Neural cell (in vitro differentiated cells): ENCODE measurements around the gene BAAT.

Experiments
- CTCF ChIP-seq: fragments of 450-650 bp; IDR thresholded peaks from 2 replicates; pipeline ENCODE4 v1.5.1; 2014; ENCODE audit warnings: antibody characterized with exemption, mild to moderate bottlenecking, moderate library complexity; ENCODE audit not compliant: poor library complexity, severe bottlenecking
- EP300 ChIP-seq: fragments of 450-650 bp; conservative IDR thresholded peaks from 2 replicates; pipeline ENCODE4 v1.6.1; 2014; ENCODE audit warnings: antibody characterized with exemption, mild to moderate bottlenecking, moderate library complexity; ENCODE audit not compliant: poor library complexity, severe bottlenecking
- EZH2 ChIP-seq: fragments of 200-600, 300-800 bp; shearing (Covaris generic), sonication (generic); IDR thresholded peaks from 2 replicates; pipeline ENCODE4 v1.6.1; 2014; ENCODE audit warnings: antibody characterized with exemption, low read length, borderline replicate concordance, mild to moderate bottlenecking; ENCODE audit not compliant: insufficient read depth, poor library complexity, severe bottlenecking
- MXI1 ChIP-seq: fragments of 450-650 bp; conservative IDR thresholded peaks from 2 replicates; pipeline ENCODE4 v1.6.1; 2014; ENCODE audit warnings: antibody characterized with exemption, mild to moderate bottlenecking; ENCODE audit not compliant: poor library complexity, severe bottlenecking
- POLR2AphosphoS5 ChIP-seq: IDR thresholded peaks from 2 replicates; pipeline ENCODE4 v1.6.1; 2012
- RAD21 ChIP-seq: fragments of 450-650 bp; conservative IDR thresholded peaks from 2 replicates; pipeline ENCODE4 v1.6.1; 2014; ENCODE audit warnings: antibody characterized with exemption, mild to moderate bottlenecking, moderate library complexity
- REST ChIP-seq: IDR thresholded peaks from 2 replicates; pipeline ENCODE4 v1.6.1; 2012; ENCODE audit warnings: borderline replicate concordance
- SMC3 ChIP-seq: fragments of 450-650 bp; conservative IDR thresholded peaks from 2 replicates; pipeline ENCODE4 v1.6.1; 2014; ENCODE audit warnings: antibody characterized with exemption, mild to moderate bottlenecking, moderate library complexity; ENCODE audit not compliant: poor library complexity
- TAF1 ChIP-seq: IDR thresholded peaks from 2 replicates; pipeline ENCODE4 v1.6.1; 2012; ENCODE audit warnings: low read depth

GRCh38 chr9:101312661-101313060 is 72.1 kb downstream of the BAAT start:
- TF ChIP-seq POLR2AphosphoS5 (no peak), RAD21 (no peak), CTCF (no peak), REST (no peak), SMC3 (no peak), TAF1 (no peak), EZH2 (no peak), MXI1 (no peak), EP300 (no peak)
